SHP77 (cell line): ENCODE data around the gene MTRF1L.

Experiments used
- DNase-seq, 2 experiments: peaks; one replicate each; lab custom pipeline; 2025; lab: John Stamatoyannopoulos, UW

Gene MTRF1L

GRCh38 chr6:153002613-153003365 lies at the start of gene MTRF1L:
Gene MTRF1L, minus strand, starts transcription at chr6:153002709. Its CDS starts 24 bp downstream, at chr6:153002685.
- peak; percentile 98 to 99 for DNase-seq

GRCh38 chr6:153051801-153052200 lies 49.3 kb upstream of the MTRF1L start:
- no peak for DNase-seq

- no peak for DNase-seq
These were observed 46.1 kb upstream of the MTRF1L start for GRCh38 chr6:153048631-153049030.

GRCh38 chr6:153047386-153047785 lies 44.9 kb upstream of the MTRF1L start:
- no peak for DNase-seq

- no peak for DNase-seq
These were observed 42.8 kb upstream of the MTRF1L start for GRCh38 chr6:153045271-153045670.

- no peak for DNase-seq
These were observed 41.8 kb upstream of the MTRF1L start for GRCh38 chr6:153044295-153044694.

- DNase-seq, result peak; percentile 39 to 49
These were observed 41.2 kb upstream of the MTRF1L start for GRCh38 chr6:153043719-153044118.

GRCh38 chr6:153038378-153039057 lies 36.0 kb upstream of the MTRF1L start:
- no peak for DNase-seq

GRCh38 chr6:153034139-153034538 lies 31.6 kb upstream of the MTRF1L start:
- no peak for DNase-seq

- no peak for DNase-seq
These were observed 29.9 kb upstream of the MTRF1L start for GRCh38 chr6:153032255-153032882.

- no peak for DNase-seq
These were observed 28.9 kb upstream of the MTRF1L start for GRCh38 chr6:153031335-153031955.

- no peak for DNase-seq
These were observed 26.5 kb upstream of the MTRF1L start for GRCh38 chr6:153028963-153029362.

- no peak for DNase-seq
These were observed 25.8 kb upstream of the MTRF1L start for GRCh38 chr6:153028286-153028685.

- DNase-seq, result no peak
These were observed 25.0 kb upstream of the MTRF1L start for GRCh38 chr6:153027480-153027879.

GRCh38 chr6:153024709-153025017 lies 22.2 kb upstream of the MTRF1L start:
- DNase-seq, result no peak

- peak; percentile 27 to 44 for DNase-seq
These were observed 21.6 kb upstream of the MTRF1L start for GRCh38 chr6:153023977-153024708.

GRCh38 chr6:153018355-153018754 lies 15.8 kb upstream of the MTRF1L start:
- DNase-seq, result no peak

GRCh38 chr6:153016846-153017245 lies 14.3 kb upstream of the MTRF1L start:
- no peak for DNase-seq

- no peak for DNase-seq
These were observed 12.7 kb upstream of the MTRF1L start for GRCh38 chr6:153015094-153015640.

- DNase-seq, result no peak
These were observed 10.9 kb upstream of the MTRF1L start for GRCh38 chr6:153013438-153013837.

- DNase-seq, result no peak
These were observed 10.3 kb upstream of the MTRF1L start for GRCh38 chr6:153012856-153013255.

GRCh38 chr6:153003366-153003690 lies 819 bp upstream of the MTRF1L start:
- DNase-seq, result no peak
